Skeletal muscle satellite cell (primary cell): ENCODE results near the gene SORBS1.

Experiments used
- H3K27me3 ChIP-seq: 2 replicates; pipeline ENCODE4 v1.7.0; 2013; ENCODE audit warnings: low read length; ENCODE audit not compliant: control insufficient read depth, insufficient read depth
- H3K36me3 ChIP-seq: 2 replicates; pipeline ENCODE4 v1.7.0; 2013; ENCODE audit warnings: mild to moderate bottlenecking, control low read depth, low read length; ENCODE audit not compliant: insufficient read depth
- H3K4me1 ChIP-seq: 2 replicates; pipeline ENCODE4 v1.7.0; 2013; ENCODE audit warnings: low read length; ENCODE audit not compliant: control insufficient read depth, insufficient read depth
- H3K4me2 ChIP-seq: 2 replicates; pipeline ENCODE4 v1.7.0; 2013; ENCODE audit warnings: mild to moderate bottlenecking, low read length
- H3K4me3 ChIP-seq: 2 replicates; pipeline ENCODE4 v1.7.0; 2013; ENCODE audit warnings: low read length
- H3K9ac ChIP-seq: 2 replicates; pipeline ENCODE4 v1.7.0; 2013; ENCODE audit warnings: mild to moderate bottlenecking, low read depth, low read length, moderate library complexity
- H3K9me3 ChIP-seq: replicated peaks from 2 replicates; pipeline ENCODE4 v1.7.0; 2013; ENCODE audit warnings: mild to moderate bottlenecking, control low read depth, low read length

The SORBS1 gene

GRCh38 chr10:95499482-95499989 lies 61.6 kb downstream of the SORBS1 start:
- H3K27me3 ChIP-seq = no peaks in the 10 kb centered on the region
- no peak overlapping the region for H3K4me3 ChIP-seq
- no peak overlapping the region for H3K9ac ChIP-seq
- H3K36me3 ChIP-seq = no peaks in the 10 kb centered on the region
- H3K9me3 ChIP-seq = no peaks in the 10 kb centered on the region
- no peaks in the 10 kb centered on the region for H3K4me1 ChIP-seq
- no peak overlapping the region for H3K4me2 ChIP-seq

GRCh38 chr10:95496951-95497350 lies 64.2 kb downstream of the SORBS1 start:
- H3K27me3 ChIP-seq = no peaks in the 10 kb centered on the region
- H3K4me3 ChIP-seq = no peak overlapping the region
- H3K9ac ChIP-seq = no peak overlapping the region
- H3K4me1 ChIP-seq = no peaks in the 10 kb centered on the region
- no peaks in the 10 kb centered on the region for H3K9me3 ChIP-seq
- no peak overlapping the region for H3K4me2 ChIP-seq
- no peaks in the 10 kb centered on the region for H3K36me3 ChIP-seq

- Histone ChIP-seq H3K36me3 (no peaks in the 10 kb centered on the region), H3K9ac (no peak overlapping the region), H3K9me3 (no peaks in the 10 kb centered on the region), H3K4me1 (no peaks in the 10 kb centered on the region), H3K27me3 (no peaks in the 10 kb centered on the region), H3K4me3 (no peak overlapping the region), H3K4me2 (no peak overlapping the region)
These were observed 64.8 kb downstream of the SORBS1 start for GRCh38 chr10:95496246-95496911.

- Histone ChIP-seq H3K4me2 (no peak overlapping the region), H3K36me3 (no peaks in the 10 kb centered on the region), H3K9ac (no peak overlapping the region), H3K4me3 (no peak overlapping the region), H3K4me1 (no peaks in the 10 kb centered on the region), H3K27me3 (no peaks in the 10 kb centered on the region), H3K9me3 (no peaks in the 10 kb centered on the region)
These were observed 67.3 kb downstream of the SORBS1 start for GRCh38 chr10:95493862-95494261.

GRCh38 chr10:95487994-95488393 lies 73.2 kb downstream of the SORBS1 start:
- Histone ChIP-seq H3K4me2 (no peak overlapping the region), H3K9ac (no peak overlapping the region), H3K27me3 (no peaks in the 10 kb centered on the region), H3K9me3 (no peaks in the 10 kb centered on the region), H3K4me3 (no peak overlapping the region), H3K4me1 (no peaks in the 10 kb centered on the region), H3K36me3 (no peaks in the 10 kb centered on the region)

- no peak overlapping the region for H3K4me2 ChIP-seq
- H3K27me3 ChIP-seq = no peaks in the 10 kb centered on the region
- no peaks in the 10 kb centered on the region for H3K36me3 ChIP-seq
- H3K4me1 ChIP-seq = peaks cover 4% of the 10 kb centered on the region
- no peak overlapping the region for H3K4me3 ChIP-seq
- H3K9ac ChIP-seq = no peak overlapping the region
- no peaks in the 10 kb centered on the region for H3K9me3 ChIP-seq
These were observed 75.9 kb downstream of the SORBS1 start for GRCh38 chr10:95485056-95485844.

- H3K4me3 ChIP-seq = no peak overlapping the region
- no peaks in the 10 kb centered on the region for H3K9me3 ChIP-seq
- H3K36me3 ChIP-seq = no peaks in the 10 kb centered on the region
- H3K4me1 ChIP-seq = peaks cover 15% of the 10 kb centered on the region
- H3K4me2 ChIP-seq = no peak overlapping the region
- H3K9ac ChIP-seq = no peak overlapping the region
- no peaks in the 10 kb centered on the region for H3K27me3 ChIP-seq
These were observed 78.5 kb downstream of the SORBS1 start for GRCh38 chr10:95482501-95483233.

- H3K27me3 ChIP-seq = no peaks in the 10 kb centered on the region
- no peaks in the 10 kb centered on the region for H3K36me3 ChIP-seq
- no peak overlapping the region for H3K4me2 ChIP-seq
- no peak overlapping the region for H3K4me3 ChIP-seq
- no peak overlapping the region for H3K9ac ChIP-seq
- H3K9me3 ChIP-seq = no peaks in the 10 kb centered on the region
- H3K4me1 ChIP-seq = peaks cover 15% of the 10 kb centered on the region
These were observed 80.2 kb downstream of the SORBS1 start for GRCh38 chr10:95480901-95481491.

GRCh38 chr10:95480102-95480900 lies 80.9 kb downstream of the SORBS1 start:
- H3K9ac ChIP-seq = peak overlapping the region; percentile 22
- no peak overlapping the region for H3K4me2 ChIP-seq
- H3K27me3 ChIP-seq = no peaks in the 10 kb centered on the region
- no peak overlapping the region for H3K4me3 ChIP-seq
- no peaks in the 10 kb centered on the region for H3K36me3 ChIP-seq
- no peaks in the 10 kb centered on the region for H3K9me3 ChIP-seq
- H3K4me1 ChIP-seq = peaks cover 15% of the 10 kb centered on the region

GRCh38 chr10:95478935-95479334 lies 82.2 kb downstream of the SORBS1 start:
- Histone ChIP-seq H3K9ac (no peak overlapping the region), H3K9me3 (no peaks in the 10 kb centered on the region), H3K27me3 (no peaks in the 10 kb centered on the region), H3K36me3 (no peaks in the 10 kb centered on the region), H3K4me1 (peaks cover 26% of the 10 kb centered on the region), H3K4me3 (no peak overlapping the region), H3K4me2 (no peak overlapping the region)
